ENCODE data around the gene DNAJC4.

DNA sequence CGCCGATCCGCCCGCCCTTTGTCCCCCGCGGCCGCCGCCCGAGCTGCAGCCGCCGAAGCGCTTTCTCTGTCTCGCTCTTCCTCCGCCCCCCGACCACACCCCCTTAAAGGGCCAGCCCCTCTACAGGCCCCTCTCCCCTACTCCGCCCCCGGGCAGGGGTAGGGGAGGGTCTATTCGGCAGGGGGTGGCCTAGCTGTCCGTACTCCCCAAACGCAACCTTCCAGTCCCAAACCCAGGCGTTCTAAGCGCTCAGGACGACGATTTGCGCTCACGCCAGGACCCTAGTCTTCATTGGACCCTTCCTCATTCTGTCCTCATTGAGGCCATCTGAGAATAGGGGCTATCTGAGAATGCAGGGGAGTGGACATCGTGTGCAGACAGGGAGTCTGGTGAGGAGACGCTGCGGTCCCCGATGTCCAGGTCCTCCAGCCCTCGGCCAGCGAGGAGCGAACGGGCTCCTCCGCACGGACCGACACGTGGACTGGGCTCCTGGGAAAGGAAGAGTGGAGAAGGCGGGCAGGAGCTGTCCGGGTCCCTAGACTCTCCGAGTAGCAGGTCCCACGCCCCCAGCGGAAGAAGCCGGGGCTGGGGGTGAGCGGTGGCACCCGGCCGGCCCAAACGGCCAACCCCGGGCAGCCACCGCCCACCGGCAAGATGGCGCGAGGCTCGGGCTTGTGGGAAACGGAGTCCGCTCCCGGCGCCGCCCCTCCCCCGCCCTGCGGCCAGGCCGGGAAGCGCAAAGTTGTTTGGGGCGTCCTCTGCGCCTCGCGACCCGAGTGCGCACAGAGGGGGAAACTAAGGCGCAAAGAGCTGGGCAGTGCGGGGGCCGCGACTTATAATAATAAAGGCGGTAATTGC is 16.8 kb downstream of the DNAJC4 start, which contains the start of gene PPP1R14B:
- TF ChIP-seq EZH2 (IDR thresholded peaks at IDR 0.05; ENCODE audit: borderline replicate concordance, low read length) = no peak
- no peak for TF ChIP-seq CTCF (IDR thresholded peaks at IDR 0.05; ENCODE audit: low read length)

Data from OCI-LY1 (cell line).